A673 (cell line): ENCODE measurements around the gene ABR. TPM values are rescaled to one million over a fixed set of nuclear protein-coding genes. Genes with fewer than 3 reads are reported as not detected.

ENCODE experiments used
- BruUV-seq: library from RNA; stranded (reverse); fragments of 400-500 nt; replicated peaks from 2 replicates; lab custom pipeline; 2021; lab: Mats Ljungman, UMichigan
- CTCF ChIA-PET: fragments of 300-600 bp; sonication (Branson Sonifier 250); formaldehyde crosslinking; loops from one replicate; lab custom pipeline; 2022; ENCODE audit warnings: antibody characterized with exemption; lab: Charles Lee
- POLR2A ChIA-PET: fragments of 300-600 bp; sonication (Branson Sonifier 250); formaldehyde crosslinking; loops from one replicate; lab custom pipeline; 2022; ENCODE audit warnings: antibody characterized with exemption; ENCODE audit not compliant: low non-redundant PET; lab: Charles Lee
- DNase-seq: peaks from one replicate; pipeline ENCODE4 v3.0.0-alpha.2; 2015; ENCODE audit warnings: low spot score
- H3K27ac ChIP-seq: fragments of 200-600 bp; sonication (generic); 2 replicates; pipeline ENCODE4 v1.5.1; 2016; ENCODE audit warnings: mixed run types, low read depth, mild to moderate bottlenecking, mixed read lengths, antibody characterized with exemption, low read length; ENCODE audit not compliant: poor library complexity, severe bottlenecking
- H3K27me3 ChIP-seq: fragments of 200-600 bp; sonication (generic); replicated peaks from 2 replicates; pipeline ENCODE4 v1.6.1; 2017; ENCODE audit warnings: mixed run types, low read depth, mild to moderate bottlenecking, mixed read lengths, antibody characterized with exemption, low read length; ENCODE audit not compliant: insufficient read depth, poor library complexity
- H3K36me3 ChIP-seq: fragments of 200-600 bp; sonication (generic); 2 replicates; pipeline ENCODE4 v1.6.1; 2016; ENCODE audit warnings: mixed run types, mild to moderate bottlenecking, mixed read lengths, antibody characterized with exemption, low read length; ENCODE audit not compliant: insufficient read depth, poor library complexity, severe bottlenecking
- H3K4me1 ChIP-seq: fragments of 200-600 bp; sonication (generic); 2 replicates; pipeline ENCODE4 v1.6.1; 2017; ENCODE audit warnings: mixed run types, mild to moderate bottlenecking, mixed read lengths, antibody characterized with exemption, low read length; ENCODE audit not compliant: insufficient read depth, poor library complexity, severe bottlenecking
- H3K4me3 ChIP-seq: fragments of 200-600 bp; sonication (generic); 2 replicates; pipeline ENCODE4 v1.5.1; 2016; ENCODE audit warnings: low read depth, mixed run types, mild to moderate bottlenecking, mixed read lengths, low read length; ENCODE audit not compliant: poor library complexity, severe bottlenecking
- H3K9me3 ChIP-seq: fragments of 200-600 bp; sonication (generic); 2 replicates; pipeline ENCODE4 v1.6.1; 2016; ENCODE audit warnings: mixed run types, low read depth, mild to moderate bottlenecking, mixed read lengths, antibody characterized with exemption, low read length; ENCODE audit not compliant: poor library complexity, severe bottlenecking
- CTCF ChIP-seq: fragments of 300-800, 200-600 bp; sonication (generic); conservative IDR thresholded peaks from 2 replicates; pipeline ENCODE4 v1.5.1; 2017; ENCODE audit warnings: low read depth, mild to moderate bottlenecking, antibody characterized with exemption, low read length, moderate library complexity, mixed read lengths
- EZH2 ChIP-seq: fragments of 200-600 bp; sonication (generic); IDR thresholded peaks from 2 replicates; pipeline ENCODE4 v1.6.1; 2017; ENCODE audit warnings: borderline replicate concordance, low read depth, mild to moderate bottlenecking, mixed read lengths, antibody characterized with exemption, low read length; ENCODE audit not compliant: poor library complexity, severe bottlenecking
- intact Hi-C: fragments of 100-400 bp; cut with micrococcal nuclease; formaldehyde crosslinking; loops from one replicate; pipeline ENCODE4 v1.10.0; 2022; ENCODE audit not compliant: unreplicated experiment
- total RNA-seq: library from RNA; stranded (reverse); gene quantifications from 2 replicates; pipeline ENCODE4 v1.2.3, GENCODE V29; 2021

The ABR gene
- total RNA-seq, 1 experiment from 2014 or later: 47.6 TPM

- H3K27me3 ChIP-seq: no peaks in the 10 kb centered on the region
- DNase-seq: no peak
- CTCF ChIA-PET: no interaction called here
- TF ChIP-seq EZH2 (no peak), CTCF (no peak)
- no peak overlapping the region for H3K27ac ChIP-seq
- H3K4me3 ChIP-seq: no peak overlapping the region
- no TSS peak for BruUV-seq
- H3K9me3 ChIP-seq: no peaks in the 10 kb centered on the region
- peaks cover 28% of the 10 kb centered on the region for H3K4me1 ChIP-seq
- H3K36me3 ChIP-seq: peaks cover 3% of the 10 kb centered on the region
- POLR2A ChIA-PET: no interaction called here
- intact Hi-C loops: no loop called here
Measured at GRCh38 chr17:1077581-1077985, 102.2 kb downstream of the ABR start.

GRCh38 chr17:1076982-1077302 is 102.8 kb downstream of the ABR start:
- H3K9me3 ChIP-seq: no peaks in the 10 kb centered on the region
- H3K36me3 ChIP-seq: no peaks in the 10 kb centered on the region
- TF ChIP-seq CTCF: no peak
- no peak for TF ChIP-seq EZH2
- no peak overlapping the region for H3K4me3 ChIP-seq
- H3K27me3 ChIP-seq: no peaks in the 10 kb centered on the region
- POLR2A ChIA-PET: no interaction called here
- DNase-seq: no peak
- no peak overlapping the region for H3K27ac ChIP-seq
- intact Hi-C loops: no loop called here
- CTCF ChIA-PET: no interaction called here
- H3K4me1 ChIP-seq: peaks cover 28% of the 10 kb centered on the region
- no TSS peak for BruUV-seq

GRCh38 chr17:1076299-1076981 is 103.3 kb downstream of the ABR start:
- CTCF ChIA-PET: interaction anchor here (1.3 kb wide), 1 partner anchor 18 kb away, joined by 5 read pairs; no protein-coding TSS in a partner anchor
- Histone ChIP-seq H3K27me3 (no peaks in the 10 kb centered on the region), H3K36me3 (no peaks in the 10 kb centered on the region), H3K27ac (no peak overlapping the region), H3K4me1 (peaks cover 28% of the 10 kb centered on the region), H3K4me3 (no peak overlapping the region), H3K9me3 (no peaks in the 10 kb centered on the region)
- no TSS peak for BruUV-seq
- DNase-seq: no peak
- intact Hi-C loops: no loop called here
- POLR2A ChIA-PET: no interaction called here
- no peak for TF ChIP-seq EZH2
- no peak for TF ChIP-seq CTCF
